GM21447 (cell line): Measurements from ENCODE around the gene TSEN54.

Experiments used
- ATAC-seq: cut with Tn5 transposase; IDR thresholded peaks from one replicate; pipeline ENCODE4 v1.9.1; 2021; ENCODE audit not compliant: unreplicated experiment

Gene TSEN54

DNA sequence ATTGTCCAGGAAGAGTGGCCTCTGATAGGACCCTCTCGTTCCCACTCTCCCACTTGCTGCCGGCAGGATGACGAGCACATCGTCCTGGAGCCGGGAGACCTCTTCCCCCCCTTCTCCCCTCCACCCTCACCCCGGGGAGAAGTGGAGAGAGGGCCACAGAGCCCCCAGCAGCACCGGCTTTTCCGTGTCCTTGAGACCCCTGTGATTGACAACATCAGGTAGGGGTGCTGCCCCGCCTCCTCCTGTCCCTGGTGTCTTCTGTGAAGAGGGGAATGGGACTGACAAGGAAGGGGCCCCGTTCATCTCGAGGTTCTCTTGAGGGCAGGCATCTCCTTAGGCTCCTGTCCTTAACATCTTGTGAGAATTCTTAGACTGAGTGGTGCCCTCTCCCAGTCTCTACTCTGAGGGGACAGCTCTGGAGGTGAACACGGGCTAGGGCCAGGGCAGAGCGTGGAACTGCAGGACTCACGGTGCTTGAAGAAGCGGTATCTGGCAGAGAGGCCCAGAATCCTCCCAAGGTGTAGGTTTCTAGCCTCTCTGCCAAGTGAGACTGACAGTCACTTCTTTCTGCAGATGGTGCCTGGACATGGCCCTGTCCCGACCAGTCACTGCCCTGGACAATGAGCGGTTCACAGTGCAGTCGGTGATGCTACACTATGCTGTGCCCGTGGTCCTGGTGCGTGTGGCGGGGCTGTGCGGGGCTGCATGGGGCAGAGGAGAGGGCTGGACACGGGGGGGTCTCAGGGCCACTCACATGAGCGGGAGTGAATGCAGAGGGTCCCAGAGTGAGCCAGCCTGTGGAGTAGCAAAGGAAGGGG lies 27.4 kb upstream of the TSEN54 start:
- ATAC-seq: no peak

DNA sequence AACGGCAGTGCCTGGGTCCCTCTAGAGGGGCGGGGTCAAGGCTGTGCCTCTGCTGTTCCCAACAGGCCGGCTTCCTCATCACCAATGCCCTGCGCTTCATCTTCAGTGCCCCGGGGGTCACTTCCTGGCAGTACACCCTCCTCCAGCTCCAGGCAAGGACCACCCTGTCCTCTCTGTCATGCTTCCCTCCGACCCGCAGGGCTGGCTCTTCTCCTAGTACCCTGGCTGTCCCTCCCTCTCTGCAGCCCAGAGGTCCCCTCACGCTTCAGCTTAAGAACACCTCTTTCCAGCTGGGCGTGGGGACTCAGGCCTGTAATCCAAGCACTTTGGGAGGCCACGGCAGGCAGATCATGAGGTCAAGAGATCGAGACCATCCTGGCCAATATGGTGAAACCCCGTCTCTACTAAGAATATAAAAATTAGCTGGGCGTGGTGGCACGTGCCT lies 26.8 kb upstream of the TSEN54 start:
- no peak for ATAC-seq

DNA sequence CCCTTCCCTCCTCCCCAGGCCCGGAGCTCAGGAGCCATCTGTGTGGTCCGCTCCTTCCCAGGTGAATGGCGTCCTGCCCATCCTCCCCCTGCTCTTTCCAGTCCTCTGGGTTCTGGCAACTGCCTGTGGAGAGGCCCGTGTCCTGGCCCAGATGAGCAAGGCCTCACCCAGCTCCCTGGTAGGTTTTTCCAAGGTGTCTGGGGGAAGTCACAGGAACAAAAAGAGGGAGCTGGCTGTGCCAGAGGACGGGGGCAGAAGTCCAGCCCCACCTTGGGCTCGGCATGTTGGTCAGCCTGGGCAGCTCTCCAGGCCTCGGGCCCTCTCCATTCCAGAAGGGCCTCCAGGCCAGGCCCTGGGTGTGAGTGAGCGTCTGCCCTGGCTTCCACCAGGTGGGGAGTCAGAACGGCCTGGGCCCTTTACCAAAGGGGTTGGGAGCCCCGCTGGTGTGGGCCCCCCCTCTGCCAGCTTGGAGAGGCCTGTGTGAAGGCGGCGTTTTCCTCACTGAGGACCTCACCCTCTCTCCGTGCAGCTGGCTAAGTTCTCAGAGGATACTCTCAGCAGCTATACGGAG lies 26.1 kb upstream of the TSEN54 start:
- ATAC-seq: no peak

DNA sequence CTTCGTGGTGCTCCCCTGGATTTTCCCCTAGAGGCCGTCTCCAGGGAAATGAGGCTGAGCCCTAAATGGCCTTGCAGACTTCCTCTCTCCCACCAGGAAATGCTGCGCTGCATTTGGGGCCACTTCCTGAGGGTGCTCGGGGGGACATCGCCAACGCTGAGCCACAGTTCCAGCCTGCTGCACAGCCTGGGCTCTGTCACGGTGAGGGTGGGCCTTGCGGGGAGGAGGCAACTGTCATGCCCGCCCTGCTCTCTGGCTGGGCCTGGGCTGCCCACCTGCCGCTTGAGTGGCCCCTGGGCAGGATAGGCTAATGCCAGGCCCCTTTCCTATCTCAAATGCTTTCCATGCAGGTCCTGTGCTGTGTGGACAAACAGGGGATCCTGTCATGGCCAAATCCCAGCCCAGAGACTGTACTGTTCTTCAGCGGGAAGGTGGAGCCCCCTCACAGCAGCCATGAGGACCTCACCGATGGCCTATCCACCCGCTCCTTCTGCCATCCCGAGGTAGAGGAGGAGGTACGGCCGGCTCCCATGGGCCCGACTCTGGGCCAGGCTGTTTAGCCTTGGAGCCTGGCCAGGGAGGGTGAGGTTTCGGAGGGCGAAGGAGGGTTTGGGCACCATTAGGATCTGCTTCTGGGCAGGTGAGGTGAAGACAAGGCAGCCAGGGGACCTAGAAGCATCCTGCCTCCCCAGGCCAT lies 25.2 kb upstream of the TSEN54 start:
- no peak for ATAC-seq

DNA sequence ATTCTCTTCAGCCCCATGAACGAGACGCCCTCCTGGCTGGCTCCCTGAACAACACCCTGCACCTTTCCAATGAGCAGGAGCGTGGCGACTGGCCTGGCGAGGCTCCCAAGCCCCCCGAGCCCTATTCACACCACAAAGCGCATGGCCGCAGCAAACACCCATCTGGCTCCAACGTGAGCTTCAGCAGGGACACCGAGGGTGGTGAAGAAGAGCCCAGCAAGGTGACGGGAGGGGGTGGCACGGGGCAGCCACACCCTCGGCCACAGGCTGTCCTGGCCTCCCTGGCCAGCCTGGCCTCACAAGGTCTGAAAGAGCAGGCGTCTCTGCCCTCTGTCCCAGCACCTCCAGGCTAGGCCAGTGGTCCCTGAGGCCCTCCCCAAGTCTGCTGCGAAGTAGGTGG lies 24.6 kb upstream of the TSEN54 start:
- ATAC-seq: no peak

DNA sequence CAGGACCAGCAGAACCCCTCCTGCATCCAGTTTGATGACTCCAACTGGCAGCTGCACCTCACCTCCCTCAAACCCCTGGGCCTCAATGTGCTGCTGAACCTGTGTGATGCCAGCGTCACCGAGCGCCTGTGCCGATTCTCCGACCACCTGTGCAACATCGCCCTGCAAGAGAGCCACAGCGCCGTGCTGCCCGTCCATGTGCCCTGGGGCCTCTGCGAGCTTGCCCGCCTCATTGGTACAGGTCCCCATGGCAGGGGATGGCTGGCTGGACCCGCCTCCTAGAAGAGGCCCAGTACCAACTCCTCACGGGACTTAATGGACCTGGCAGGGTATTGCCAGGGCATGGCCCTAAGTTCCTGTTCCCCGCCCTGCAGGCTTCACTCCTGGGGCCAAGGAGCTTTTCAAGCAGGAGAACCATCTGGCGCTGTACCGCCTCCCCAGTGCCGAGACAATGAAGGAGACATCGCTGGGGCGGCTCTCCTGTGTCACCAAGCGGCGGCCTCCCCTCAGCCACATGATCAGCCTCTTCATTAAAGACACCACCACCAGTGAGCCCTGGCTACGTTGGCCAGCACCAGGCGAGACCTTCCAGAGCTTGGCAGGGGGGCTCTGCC lies 23.7 kb upstream of the TSEN54 start:
- no peak for ATAC-seq

DNA sequence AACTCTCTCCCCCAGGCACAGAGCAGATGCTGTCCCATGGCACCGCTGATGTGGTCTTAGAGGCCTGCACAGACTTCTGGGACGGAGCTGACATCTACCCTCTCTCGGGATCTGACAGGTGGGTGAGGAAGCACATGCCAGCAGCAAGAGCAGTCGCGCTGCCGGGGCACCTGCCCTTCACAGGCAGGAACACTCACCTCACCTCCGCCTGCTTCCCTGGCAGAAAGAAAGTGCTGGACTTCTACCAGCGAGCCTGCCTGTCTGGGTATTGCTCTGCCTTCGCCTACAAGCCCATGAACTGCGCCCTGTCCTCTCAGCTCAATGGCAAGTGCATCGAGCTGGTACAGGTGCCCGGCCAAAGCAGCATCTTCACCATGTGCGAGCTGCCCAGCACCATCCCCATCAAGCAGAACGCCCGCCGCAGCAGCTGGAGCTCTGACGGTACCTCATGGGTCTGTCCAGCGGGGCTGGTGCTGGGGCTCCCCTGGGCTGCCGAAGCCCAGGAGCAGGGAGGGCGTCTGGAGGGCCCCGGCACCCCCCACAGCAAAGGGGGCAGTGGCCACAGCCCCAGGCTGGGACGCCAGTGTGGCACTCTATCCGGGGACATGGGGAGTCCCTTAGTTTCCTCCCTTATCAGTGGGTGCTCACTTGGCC lies 22.7 kb upstream of the TSEN54 start:
- ATAC-seq: no peak

DNA sequence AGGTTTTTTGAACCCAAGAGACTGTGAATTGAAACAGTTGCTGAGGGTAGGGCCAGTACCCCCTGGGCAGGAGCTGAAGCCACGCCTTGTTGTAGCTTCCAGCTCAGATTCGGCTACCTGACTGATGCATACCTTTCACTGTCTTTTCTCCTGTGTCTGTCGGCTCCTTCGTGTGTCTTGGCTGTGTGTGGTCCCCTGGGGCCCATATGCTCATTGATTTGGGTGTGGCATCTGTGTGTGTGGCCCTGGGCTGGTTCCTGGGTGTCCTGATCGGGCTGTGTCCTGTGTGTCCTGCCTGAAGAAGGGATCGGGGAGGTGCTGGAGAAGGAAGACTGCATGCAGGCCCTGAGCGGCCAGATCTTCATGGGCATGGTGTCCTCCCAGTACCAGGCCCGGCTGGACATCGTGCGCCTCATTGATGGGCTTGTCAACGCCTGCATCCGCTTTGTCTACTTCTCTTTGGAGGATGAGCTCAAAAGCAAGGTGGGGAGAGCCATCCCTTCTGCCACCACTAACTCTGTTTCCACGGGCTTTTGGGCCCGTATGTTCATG lies 21.9 kb upstream of the TSEN54 start:
- ATAC-seq: no peak

DNA sequence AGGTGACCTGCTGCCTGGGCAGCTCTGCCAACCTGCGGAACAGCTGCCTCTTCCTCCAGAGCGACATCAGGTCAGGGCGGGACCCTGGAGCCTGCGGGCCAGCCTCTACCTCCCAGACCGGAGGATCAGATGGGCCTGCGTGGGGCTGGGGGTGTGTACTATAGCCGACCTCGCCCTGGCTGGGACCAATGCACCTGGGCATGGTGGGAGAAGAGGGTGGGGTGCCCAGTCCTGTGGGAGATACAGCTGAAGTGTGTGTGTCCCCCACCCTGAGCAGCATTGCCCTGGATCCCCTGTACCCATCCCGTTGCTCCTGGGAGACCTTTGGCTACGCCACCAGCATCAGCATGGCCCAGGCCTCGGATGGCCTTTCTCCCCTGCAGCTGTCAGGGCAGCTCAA lies 20.3 kb upstream of the TSEN54 start:
- no peak for ATAC-seq

DNA sequence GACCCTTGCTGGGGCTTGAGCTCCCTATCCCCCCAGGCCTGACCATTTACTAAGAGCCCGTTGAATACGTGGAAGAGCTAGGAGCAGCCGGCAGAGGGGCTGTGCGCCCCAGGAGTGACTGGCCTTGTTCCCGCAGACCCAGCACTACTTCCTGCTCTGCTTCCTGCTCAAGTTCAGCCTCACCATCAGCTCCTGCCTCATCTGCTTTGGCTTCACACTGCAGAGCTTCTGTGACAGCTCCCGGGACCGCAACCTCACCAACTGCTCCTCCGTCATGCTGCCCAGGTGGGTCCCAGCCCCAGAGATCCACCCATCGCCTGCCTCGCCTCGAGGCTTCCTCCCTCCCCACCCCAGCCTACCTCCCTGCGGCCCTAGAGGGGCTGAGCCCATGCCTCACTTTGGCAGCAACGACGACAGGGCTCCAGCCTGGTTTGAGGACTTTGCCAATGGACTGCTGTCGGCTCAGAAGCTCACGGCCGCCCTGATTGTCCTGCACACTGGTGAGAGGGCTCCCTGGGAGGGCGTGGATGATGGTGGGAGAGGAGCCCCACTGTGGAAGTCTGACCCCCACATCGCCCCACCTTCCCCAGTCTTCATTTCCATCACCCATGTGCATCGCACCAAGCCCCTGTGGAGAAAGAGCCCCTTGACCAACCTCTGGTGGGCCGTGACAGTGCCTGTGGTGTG lies 18.1 kb upstream of the TSEN54 start:
- no peak for ATAC-seq

DNA sequence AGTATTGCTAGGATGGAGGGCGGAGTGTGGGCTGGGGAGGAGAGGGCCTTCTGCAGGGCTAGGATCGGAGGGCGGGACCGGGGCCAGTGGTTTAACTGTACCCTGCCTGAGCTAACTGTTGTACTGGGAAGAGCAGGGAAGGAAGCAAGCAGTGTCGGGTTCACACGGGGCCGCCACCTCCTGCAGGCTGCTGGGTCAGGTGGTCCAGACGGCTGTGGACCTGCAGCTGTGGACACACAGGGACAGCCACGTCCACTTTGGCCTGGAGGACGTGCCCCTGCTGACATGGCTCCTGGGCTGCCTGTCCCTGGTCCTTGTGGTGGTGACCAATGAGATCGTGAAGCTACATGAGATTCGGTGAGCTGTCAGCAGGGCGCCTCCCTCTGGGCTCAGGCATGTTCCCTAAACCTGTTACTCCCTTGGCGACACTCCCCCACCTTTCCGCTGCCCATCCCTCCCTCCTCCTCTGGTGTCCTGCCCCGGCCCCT lies 17.6 kb upstream of the TSEN54 start:
- no peak for ATAC-seq

DNA sequence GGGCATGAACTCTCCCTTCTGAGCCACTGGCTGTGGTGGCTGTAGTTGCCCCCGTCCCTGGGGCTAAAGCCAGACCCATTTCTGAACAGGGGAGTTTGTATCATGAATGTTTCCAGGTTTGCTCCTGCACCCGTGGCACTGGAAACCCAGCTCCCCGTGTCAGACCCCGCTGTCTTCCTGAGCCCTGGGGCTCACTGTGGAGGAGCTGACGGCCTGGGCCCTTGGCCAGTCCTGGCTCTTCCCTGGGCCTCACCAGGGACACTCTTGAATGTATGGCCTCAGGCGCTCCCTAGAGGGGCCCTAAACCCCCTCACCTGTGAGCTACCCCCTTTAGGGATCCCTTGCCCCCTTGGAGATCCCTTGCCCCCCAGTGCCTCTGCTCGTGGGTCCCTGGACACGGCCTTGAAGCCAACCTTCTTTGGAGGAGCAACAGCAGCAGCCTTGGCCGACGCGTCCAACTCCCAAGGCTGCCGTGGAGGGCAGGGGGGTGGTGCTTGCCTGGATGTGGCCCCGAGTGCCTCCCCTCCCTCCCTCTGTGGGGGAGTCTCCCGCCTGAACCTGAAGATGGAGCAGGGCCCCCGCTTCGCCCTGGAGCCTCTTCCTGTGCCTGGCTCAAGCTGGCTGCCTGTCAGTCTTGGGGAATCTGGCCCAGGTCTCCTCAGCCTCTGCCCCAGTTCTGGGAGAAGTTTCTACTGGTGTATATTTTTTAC lies 16.9 kb upstream of the TSEN54 start:
- no peak for ATAC-seq

DNA sequence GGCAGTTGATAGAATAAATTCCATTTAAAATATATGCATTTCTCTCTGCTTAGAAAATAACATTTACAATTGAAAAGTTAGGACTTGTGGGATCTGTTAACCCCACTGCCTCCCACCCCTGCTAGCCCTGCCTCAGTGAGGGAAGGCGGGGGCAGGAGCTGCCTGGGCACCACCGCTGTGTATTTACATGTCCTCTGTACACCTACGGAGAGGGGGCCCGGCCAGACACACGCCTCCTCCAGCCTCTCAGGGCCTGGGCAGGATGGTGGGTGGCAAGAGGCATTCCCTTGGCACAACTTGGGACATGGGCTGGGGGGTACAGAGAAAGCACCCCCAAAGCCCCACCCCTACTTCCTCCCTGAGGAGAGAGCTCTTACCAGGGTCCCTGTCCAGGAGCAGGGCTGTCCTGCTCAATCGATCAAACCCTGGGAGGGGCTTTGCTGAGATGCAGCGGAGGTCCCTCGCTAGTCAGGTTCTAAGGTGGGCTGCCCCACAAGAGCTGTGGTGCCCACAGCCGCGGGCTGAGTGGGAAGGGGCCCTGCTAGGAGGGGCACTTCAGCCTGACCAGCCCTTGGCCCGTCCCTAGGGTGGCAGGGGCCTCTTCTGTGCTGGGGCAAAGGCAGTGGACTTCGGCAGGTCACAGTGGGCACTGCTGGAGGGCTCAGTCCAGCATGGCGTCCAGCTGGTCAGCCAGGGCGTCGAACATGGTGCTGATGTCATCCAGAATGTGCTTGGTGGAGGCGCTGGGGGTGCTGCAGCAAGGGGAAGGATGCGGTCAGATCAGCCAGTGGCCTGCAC lies 15.7 kb upstream of the TSEN54 start:
- no peak for ATAC-seq

DNA sequence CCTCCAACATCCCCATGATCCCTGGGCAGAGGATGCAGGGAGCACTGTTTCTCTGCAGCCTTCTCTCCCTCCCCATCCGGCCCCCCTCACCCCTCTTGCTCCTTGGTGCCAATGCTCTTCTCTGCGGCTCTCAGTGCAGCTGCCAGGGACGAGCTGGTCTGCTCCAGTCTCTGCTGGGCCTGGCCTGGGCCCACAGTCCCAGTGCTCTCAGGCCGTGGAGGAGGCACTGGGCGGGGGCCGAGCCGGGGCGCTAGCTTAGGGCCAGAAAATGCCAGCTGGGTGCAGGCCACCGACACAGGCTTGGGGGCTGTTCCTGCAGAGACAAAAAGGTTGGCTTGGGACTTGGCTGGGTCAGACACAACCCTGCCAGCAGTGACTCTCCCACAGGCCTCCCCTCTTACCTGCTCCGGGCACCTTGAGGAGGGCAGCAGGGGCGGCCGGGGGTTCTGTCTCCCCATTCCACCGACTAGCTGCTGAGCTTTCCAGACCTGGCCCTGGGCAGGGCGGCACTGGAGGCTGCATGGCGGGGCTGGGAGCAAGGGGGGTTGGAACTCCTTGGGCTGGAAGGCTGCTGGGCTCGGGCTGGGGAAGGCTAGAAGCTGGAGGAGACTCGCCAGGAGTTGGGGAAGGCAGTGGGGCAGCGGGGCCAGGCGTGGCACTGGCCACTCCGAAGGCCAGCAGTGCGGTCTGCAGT lies 14.8 kb upstream of the TSEN54 start:
- ATAC-seq: no peak

DNA sequence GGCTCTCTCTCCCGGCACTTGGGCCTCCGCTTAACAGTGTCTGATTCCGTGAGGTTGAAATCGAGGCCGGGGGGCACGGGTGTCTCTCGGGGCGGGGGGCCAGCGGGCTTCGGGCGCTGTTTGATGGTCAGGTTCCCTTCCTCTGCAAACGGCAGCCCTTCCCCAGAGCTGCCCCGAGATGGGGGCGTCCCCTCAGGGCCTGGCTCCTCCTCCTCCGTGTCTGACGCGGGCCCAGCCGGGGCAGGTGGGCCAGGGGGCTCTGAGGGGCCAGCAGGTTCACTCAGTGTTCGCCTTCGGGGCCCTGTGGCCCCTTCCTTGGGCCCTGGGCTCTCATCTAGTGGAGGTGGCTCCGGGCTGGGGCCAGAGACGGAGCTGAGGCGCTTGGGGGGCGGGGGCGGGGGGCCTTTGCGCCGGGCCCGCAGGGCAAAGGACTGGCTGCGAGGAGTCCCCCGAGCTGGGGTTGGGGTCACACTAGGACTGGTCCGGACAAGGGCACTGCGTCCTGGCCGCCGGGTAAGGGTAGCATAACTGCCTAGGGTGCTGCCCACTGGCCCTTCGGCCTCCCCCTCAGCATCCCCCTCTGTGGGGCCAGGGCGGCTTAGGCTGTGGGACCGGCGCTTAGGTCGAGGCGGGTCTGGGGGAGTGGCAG lies 14.1 kb upstream of the TSEN54 start:
- ATAC-seq: no peak

DNA sequence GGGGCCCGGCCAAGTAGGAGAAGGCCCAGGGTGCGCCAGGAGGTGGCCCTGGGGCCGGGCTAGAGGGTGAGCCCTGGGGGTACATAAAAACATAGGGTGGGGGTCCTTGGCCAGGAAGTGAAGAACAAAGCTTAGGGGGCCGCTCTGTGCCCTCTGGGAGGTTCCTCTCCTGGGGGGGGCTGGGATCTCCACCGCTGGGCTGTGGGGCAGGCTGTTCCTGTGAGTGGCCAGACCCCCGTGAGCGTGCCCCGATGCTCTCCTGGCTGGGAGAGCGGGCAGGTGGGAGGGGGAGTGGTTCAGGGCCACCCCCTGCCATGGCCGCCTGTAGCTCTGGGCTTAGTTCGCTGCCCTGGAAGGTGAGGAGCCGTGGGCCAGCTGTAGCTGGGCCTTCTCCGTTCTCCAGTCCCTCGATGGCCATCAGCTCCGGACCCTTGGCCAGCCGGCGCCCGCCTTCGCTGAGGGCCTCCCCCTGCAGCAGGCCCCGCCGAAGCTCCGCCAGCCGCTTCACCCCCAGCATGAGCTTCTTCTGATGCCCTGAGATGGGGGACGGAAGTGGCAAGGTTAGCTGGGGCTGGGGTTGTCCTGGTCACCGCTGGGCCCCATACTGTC lies 13.5 kb upstream of the TSEN54 start:
- no peak for ATAC-seq

DNA sequence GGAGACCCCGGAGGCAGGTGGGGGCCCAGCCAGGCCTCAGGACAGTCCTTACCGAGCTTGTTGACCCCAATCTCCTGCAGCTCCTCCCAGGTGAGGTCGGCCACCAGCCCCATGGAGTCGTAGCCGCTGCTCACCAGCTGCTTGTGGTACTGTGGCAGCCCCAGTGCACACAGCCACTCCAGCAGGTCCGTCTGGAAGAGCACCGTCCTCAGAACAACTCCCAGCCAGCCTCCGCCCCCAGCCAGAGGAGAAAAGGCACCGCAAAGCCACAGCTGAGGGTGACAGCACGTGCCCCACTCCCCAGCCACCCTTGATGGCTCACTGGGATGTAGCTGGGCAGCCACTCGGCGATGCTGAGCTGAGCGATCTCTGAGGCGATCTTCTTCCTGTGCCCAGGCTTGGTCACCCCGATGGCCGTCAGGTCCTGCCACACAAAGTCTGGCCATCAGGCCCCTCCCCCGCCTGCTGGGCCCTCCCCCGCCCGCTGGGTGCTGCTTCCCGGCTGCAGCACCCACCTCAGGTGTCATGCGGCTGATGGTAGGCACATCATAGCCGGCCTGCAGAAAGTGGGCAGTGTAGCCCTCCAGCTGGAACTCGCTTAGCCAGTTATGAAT lies 12.9 kb upstream of the TSEN54 start:
- no peak for ATAC-seq
